H1 (cell line): ENCODE measurements around the gene FGGY. TPM values are rescaled to one million over a fixed set of nuclear protein-coding genes. Genes with fewer than 3 reads are reported as not detected.

ENCODE experiments used
- CTCF ChIA-PET: fragments of 300-600 bp; sonication (Branson Sonifier 250); formaldehyde crosslinking; loops from one replicate; lab custom pipeline; 2021; ENCODE audit not compliant: partially characterized antibody; lab: Charles Lee
- POLR2A ChIA-PET: fragments of 300-600 bp; sonication (Branson Sonifier 250); formaldehyde crosslinking; loops from one replicate; lab custom pipeline; 2021; ENCODE audit warnings: inconsistent platforms; ENCODE audit not compliant: partially characterized antibody; lab: Charles Lee
- DNase-seq, 2 experiments: peaks; one replicate each; pipeline versions ENCODE4 v3.0.0 to v3.0.0-alpha.2; 2010 to 2022; ENCODE audit warnings: low spot score in 2 of 2, low read depth in 1 of 2, mixed read lengths in 1 of 2
- FAIRE-seq: peaks from 2 replicates; lab custom pipeline; 2011; peaks lifted over from hg19 to GRCh38; lab: Jason Lieb, UNC
- H2AFZ ChIP-seq: 2 replicates; pipeline ENCODE4 v1.8.1; 2012; ENCODE audit warnings: low read length, inconsistent platforms
- H2AK5ac ChIP-seq: 2 replicates; pipeline ENCODE4 v1.6.1; 2013; ENCODE audit warnings: low read depth, low read length
- H2BK120ac ChIP-seq: replicated peaks from 2 replicates; pipeline ENCODE3; 2013; ENCODE audit warnings: low read depth, low read length, inconsistent platforms
- H2BK12ac ChIP-seq: 2 replicates; pipeline ENCODE4 v1.6.1; 2013; ENCODE audit warnings: low read depth, low read length
- H2BK15ac ChIP-seq: 2 replicates; pipeline ENCODE4 v1.6.1; 2013; ENCODE audit warnings: low read length
- H2BK20ac ChIP-seq: 2 replicates; pipeline ENCODE4 v1.6.1; 2013; ENCODE audit warnings: low read length
- H2BK5ac ChIP-seq: 2 replicates; pipeline ENCODE4 v1.6.1; 2013; ENCODE audit warnings: low read depth, low read length
- H3K14ac ChIP-seq: 2 replicates; pipeline ENCODE4 v1.6.1; 2013; ENCODE audit warnings: inconsistent platforms; ENCODE audit not compliant: insufficient read length
- H3K18ac ChIP-seq: 2 replicates; pipeline ENCODE4 v1.6.1; 2013; ENCODE audit warnings: low read length; ENCODE audit errors: extremely low read depth
- H3K23ac ChIP-seq: 2 replicates; pipeline ENCODE4 v1.6.1; 2013; ENCODE audit warnings: inconsistent platforms; ENCODE audit not compliant: insufficient read length
- H3K23me2 ChIP-seq: 2 replicates; pipeline ENCODE4 v1.6.1; 2013; ENCODE audit warnings: low read depth, low read length
- H3K27ac ChIP-seq: 2 replicates; pipeline ENCODE4 v1.6.1; 2011; ENCODE audit warnings: low read depth, low read length, inconsistent platforms
- H3K27me3 ChIP-seq, 4 experiments: replicated peaks in 1 of 4; 1 replicate in 1 of 4; 2 replicates in 3 of 4; pipeline versions ENCODE4 v1.6.1 to v1.8.1; 2011 to 2013; ENCODE audit warnings: low read length in 3 of 4, mild to moderate bottlenecking in 3 of 4, inconsistent platforms in 2 of 4, mixed read lengths in 2 of 4, moderate library complexity in 1 of 4; ENCODE audit not compliant: control insufficient read depth in 3 of 4, insufficient read depth in 3 of 4; ENCODE audit errors: extremely low read depth in 1 of 4
- H3K36me3 ChIP-seq, 4 experiments: 2 replicates each; pipeline versions ENCODE4 v1.6.1 to v1.8.1; 2011 to 2013; ENCODE audit warnings: mild to moderate bottlenecking in 4 of 4, low read length in 3 of 4, moderate library complexity in 2 of 4, control low read depth in 1 of 4, inconsistent platforms in 1 of 4; ENCODE audit not compliant: insufficient read depth in 4 of 4, control insufficient read depth in 2 of 4
- H3K4ac ChIP-seq: replicated peaks from 2 replicates; pipeline ENCODE3; 2013; ENCODE audit warnings: low read length, low read depth, mixed read lengths, inconsistent platforms; ENCODE audit not compliant: insufficient read length
- H3K4me1 ChIP-seq, 4 experiments: replicated peaks in 1 of 4; 1 replicate in 1 of 4; 2 replicates in 3 of 4; pipeline versions ENCODE4 v1.6.1 to v1.8.1; 2011 to 2013; ENCODE audit warnings: low read length in 3 of 4, inconsistent platforms in 2 of 4, mixed read lengths in 1 of 4; ENCODE audit not compliant: insufficient read depth in 4 of 4, control insufficient read depth in 3 of 4
- H3K4me2 ChIP-seq, 2 experiments: 2 replicates each; pipeline versions ENCODE4 v1.6.1 to v1.8.1; 2011 to 2013; ENCODE audit warnings: low read depth in 2 of 2, low read length in 2 of 2, control low read depth in 1 of 2, inconsistent platforms in 1 of 2, mild to moderate bottlenecking in 1 of 2; ENCODE audit not compliant: insufficient read depth in 1 of 2
- H3K4me3 ChIP-seq, 4 experiments: fragments of 200-600, 300-600 bp in 1 of 4; sonication (generic), shearing (Covaris generic), sonication (Bioruptor Twin) in 1 of 4; 2 replicates each; pipeline versions ENCODE4 v1.5.1 to v1.8.1; 2011 to 2016; ENCODE audit warnings: low read length in 4 of 4, low read depth in 3 of 4, control low read depth in 2 of 4, inconsistent platforms in 2 of 4, mild to moderate bottlenecking in 2 of 4, mixed read lengths in 1 of 4, moderate library complexity in 1 of 4; ENCODE audit not compliant: insufficient read depth in 2 of 4; ENCODE audit errors: extremely low read depth in 1 of 4
- H3K56ac ChIP-seq: replicated peaks from 2 replicates; pipeline ENCODE3; 2013; ENCODE audit warnings: low read depth, mild to moderate bottlenecking, mixed read lengths, low read length, inconsistent platforms; ENCODE audit not compliant: insufficient read length
- H3K79me1 ChIP-seq: 2 replicates; pipeline ENCODE4 v1.6.1; 2013; ENCODE audit warnings: low read depth, low read length, control low read depth
- H3K79me2 ChIP-seq, 2 experiments: 2 replicates each; pipeline versions ENCODE4 v1.6.1 to v1.8.1; 2012 to 2013; ENCODE audit warnings: low read length in 2 of 2, mild to moderate bottlenecking in 2 of 2, inconsistent platforms in 1 of 2; ENCODE audit not compliant: insufficient read depth in 2 of 2, control insufficient read depth in 1 of 2
- H3K9ac ChIP-seq, 4 experiments: replicated peaks in 1 of 4; 1 replicate in 1 of 4; 2 replicates in 3 of 4; pipeline versions ENCODE4 v1.6.1 to v1.8.1; 2011 to 2013; ENCODE audit warnings: low read depth in 3 of 4, low read length in 3 of 4, control low read depth in 2 of 4, mild to moderate bottlenecking in 2 of 4, moderate library complexity in 2 of 4, inconsistent platforms in 1 of 4; ENCODE audit errors: extremely low read depth in 1 of 4
- H3K9me3 ChIP-seq, 2 experiments: 2 replicates each; pipeline versions ENCODE4 v1.6.1 to v1.8.1; 2012 to 2013; ENCODE audit warnings: mild to moderate bottlenecking in 2 of 2, moderate library complexity in 2 of 2, control low read depth in 1 of 2, inconsistent platforms in 1 of 2, low read depth in 1 of 2, low read length in 1 of 2, mixed read lengths in 1 of 2; ENCODE audit not compliant: insufficient read depth in 2 of 2
- H4K20me1 ChIP-seq, 2 experiments: replicated peaks in 1 of 2; 2 replicates each; pipeline versions ENCODE3 to v1.8.1; 2011 to 2013; ENCODE audit warnings: inconsistent platforms in 2 of 2, low read length in 2 of 2, mild to moderate bottlenecking in 1 of 2; ENCODE audit not compliant: insufficient read depth in 2 of 2, control insufficient read depth in 1 of 2
- H4K5ac ChIP-seq: 2 replicates; pipeline ENCODE4 v1.6.1; 2013; ENCODE audit warnings: low read length, low read depth, mixed read lengths, inconsistent platforms; ENCODE audit not compliant: insufficient read length
- H4K8ac ChIP-seq: 2 replicates; pipeline ENCODE4 v1.8.0; 2013; ENCODE audit warnings: mild to moderate bottlenecking, moderate library complexity, low read length, inconsistent platforms; ENCODE audit not compliant: insufficient read depth; ENCODE audit errors: extremely low read depth
- H4K91ac ChIP-seq: replicated peaks from 2 replicates; pipeline ENCODE3; 2013; ENCODE audit warnings: low read length, mixed read lengths, inconsistent platforms; ENCODE audit not compliant: insufficient read length
- ASH2L ChIP-seq: fragments of 200-600, 300-600 bp; sonication (generic); IDR thresholded peaks from one replicate; pipeline ENCODE4 v1.7.1; 2017; ENCODE audit warnings: low read length
- BCL11A ChIP-seq, 2 experiments: IDR thresholded peaks; one replicate each; pipeline ENCODE4 v1.6.1; 2011; ENCODE audit warnings: low read depth in 2 of 2, low read length in 2 of 2, mild to moderate bottlenecking in 2 of 2
- CHD2 ChIP-seq: IDR thresholded peaks from 2 replicates; pipeline ENCODE4 v1.6.1; 2012; ENCODE audit warnings: low read length, improper control_type of control experiment
- CTBP2 ChIP-seq: IDR thresholded peaks from 2 replicates; pipeline ENCODE4 v1.7.0; 2011; ENCODE audit warnings: borderline replicate concordance, mild to moderate bottlenecking, moderate library complexity, mixed read lengths, low read length; ENCODE audit not compliant: insufficient read depth, insufficient read length
- EZH2 ChIP-seq: fragments of 200-600 bp; sonication (generic); IDR thresholded peaks from 2 replicates; pipeline ENCODE4 v1.7.1; 2012; ENCODE audit warnings: low read depth, mild to moderate bottlenecking, moderate library complexity, low read length, inconsistent platforms; ENCODE audit not compliant: severe bottlenecking
- JUND ChIP-seq: IDR thresholded peaks from 2 replicates; pipeline ENCODE4 v1.6.1; 2011; ENCODE audit warnings: mild to moderate bottlenecking, improper control_type of control experiment, low read length
- MAFK ChIP-seq: IDR thresholded peaks from 2 replicates; pipeline ENCODE4 v1.6.1; 2012; ENCODE audit warnings: low read depth, mild to moderate bottlenecking, improper control_type of control experiment, low read length
- POU5F1 ChIP-seq: IDR thresholded peaks from 2 replicates; pipeline ENCODE4 v1.6.1; 2011; ENCODE audit warnings: low read depth, mild to moderate bottlenecking, low read length, moderate library complexity
- RAD21 ChIP-seq, 2 experiments: IDR thresholded peaks in 1 of 2; conservative IDR thresholded peaks in 1 of 2; 2 replicates each; pipeline ENCODE4 v1.6.1; 2011; ENCODE audit warnings: low read depth in 2 of 2, low read length in 2 of 2, improper control_type of control experiment in 1 of 2, inconsistent platforms in 1 of 2, mild to moderate bottlenecking in 1 of 2, moderate library complexity in 1 of 2
- RFX5 ChIP-seq: IDR thresholded peaks from 2 replicates; pipeline ENCODE4 v1.6.1; 2011; ENCODE audit warnings: low read depth, low read length, improper control_type of control experiment, borderline replicate concordance
- SIX5 ChIP-seq: IDR thresholded peaks from 2 replicates; pipeline ENCODE4 v1.6.1; 2011; ENCODE audit warnings: mild to moderate bottlenecking, low read depth, low read length
- SP2 ChIP-seq: IDR thresholded peaks from 2 replicates; pipeline ENCODE4 v1.6.1; 2012; ENCODE audit warnings: mild to moderate bottlenecking, low read length, inconsistent platforms
- SRF ChIP-seq: IDR thresholded peaks from 2 replicates; pipeline ENCODE4 v1.6.1; 2011; ENCODE audit warnings: mild to moderate bottlenecking, low read depth, low read length, moderate library complexity
- TCF12 ChIP-seq: IDR thresholded peaks from 2 replicates; pipeline ENCODE4 v1.6.1; 2011; ENCODE audit warnings: low read depth, mild to moderate bottlenecking, low read length
- polyA plus RNA-seq, 7 experiments: library from polyadenylated mRNA; depleted of rRNA in 3 of 7; stranded (reverse) in 5 of 7; unstranded in 2 of 7; fragments of >200 nt in 5 of 7; fragments of 200-250 nt in 2 of 7; gene quantifications; 1 replicate in 5 of 7; 2 replicates in 1 of 7; 4 replicates in 1 of 7; pipeline versions ENCODE4 v1.2.1 to v1.2.3, GENCODE V29; 2011 to 2013; ENCODE audit warnings: missing spikeins in 2 of 7, mixed read lengths in 2 of 7
- total RNA-seq: library from RNA; stranded (reverse); fragmentation: NEBNext Ultra II Directional; extraction: Animal tissue kit (Norgen Biotek cat#: 25700); gene quantifications from 2 replicates; pipeline ENCODE4 v1.2.1, GENCODE V29; 2021

Gene FGGY
- total and polyA plus RNA-seq, 2 of the 8 experiments (the other 6 are each of a cell fraction or from before 2014, with no cell fraction given), result 10.3 to 12.5 TPM

DNA sequence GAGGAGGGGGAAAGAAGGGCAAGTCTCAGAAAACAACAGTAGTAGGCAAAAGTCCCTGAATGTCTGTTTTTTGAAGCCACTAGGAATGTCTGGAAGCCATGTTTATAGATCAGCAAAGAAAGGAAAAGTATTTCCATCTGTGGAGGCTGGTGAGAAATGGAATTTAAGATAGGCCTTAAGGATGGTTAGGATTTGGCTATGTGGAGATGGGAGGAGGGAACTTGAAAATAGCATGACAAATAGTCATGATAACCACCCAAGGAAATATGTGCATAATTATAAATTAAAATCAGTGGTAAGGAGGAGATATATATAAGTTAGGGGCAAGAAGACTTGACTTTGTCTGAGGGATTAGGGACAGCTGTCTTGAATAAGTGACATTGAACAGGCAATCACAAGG lies 33.8 kb upstream of the FGGY start:
- Histone ChIP-seq H3K4me1 (peaks cover 1 to 5% (median 4%) of the 10 kb centered on the region in 4 experiments; a peak in 4 of 7 replicates), H4K91ac (no peak overlapping the region), H4K20me1 (no peaks in the 10 kb centered on the region), H2BK5ac (no peak overlapping the region), H3K14ac (no peak overlapping the region), H2BK120ac (no peak overlapping the region), H3K56ac (no peak overlapping the region), H3K9ac (no peak overlapping the region), H3K18ac (no peak overlapping the region), H3K27me3 (no peaks in the 10 kb centered on the region), H4K8ac (no peak overlapping the region), H3K79me1 (no peaks in the 10 kb centered on the region), H3K9me3 (no peaks in the 10 kb centered on the region), H2BK12ac (no peak overlapping the region), H4K5ac (no peak overlapping the region), H3K23ac (no peak overlapping the region), H3K4ac (no peak overlapping the region), H3K23me2 (no peaks in the 10 kb centered on the region), H2BK20ac (no peak overlapping the region), H3K27ac (no peak overlapping the region), H3K36me3 (no peaks in the 10 kb centered on the region), H3K79me2 (no peaks in the 10 kb centered on the region; a peak in 1 of 4 replicates), H2BK15ac (no peak overlapping the region), H2AK5ac (no peak overlapping the region), H3K4me2 (no peak overlapping the region), H2AFZ (no peak overlapping the region), H3K4me3 (no peak overlapping the region)
- DNase-seq, result no peak
- POLR2A ChIA-PET, result no interaction called here
- CTCF ChIA-PET, result interaction anchor here (1.5 kb wide), 2 partner anchors 27 to 44 kb away, joined by 3 to 4 read pairs; no protein-coding TSS in a partner anchor
- TF ChIP-seq ASH2L (no peak), BCL11A (IDR thresholded peaks at IDR 0.05; ENCODE audit: low read depth in 2 of 2, low read length in 2 of 2) (no peak), POU5F1 (no peak), JUND (no peak), MAFK (no peak), SRF (no peak), RAD21 (IDR thresholded peaks at IDR 0.05 in 1 of 2, conservative IDR thresholded peaks at IDR 0.05 in 1 of 2; ENCODE audit: low read depth in 2 of 2, low read length in 2 of 2) (no peak), CHD2 (no peak), CTBP2 (no peak), RFX5 (no peak), SIX5 (no peak), EZH2 (no peak), TCF12 (no peak), SP2 (no peak)
- no peak for FAIRE-seq
